Activated CD8-positive, alpha-beta memory T cell treated with anti-CD3 and anti-CD28 coated beads for 1 hour (primary cell): ENCODE results near the gene QSOX2.

ENCODE experiments used
- DNase-seq, 2 donors: peaks; one replicate each; pipeline ENCODE4 v3.0.0-alpha.2; 2020; ENCODE audit warnings: low read depth in 1 of 2; ENCODE audit errors: extremely low read depth in 1 of 2

The QSOX2 gene

DNA sequence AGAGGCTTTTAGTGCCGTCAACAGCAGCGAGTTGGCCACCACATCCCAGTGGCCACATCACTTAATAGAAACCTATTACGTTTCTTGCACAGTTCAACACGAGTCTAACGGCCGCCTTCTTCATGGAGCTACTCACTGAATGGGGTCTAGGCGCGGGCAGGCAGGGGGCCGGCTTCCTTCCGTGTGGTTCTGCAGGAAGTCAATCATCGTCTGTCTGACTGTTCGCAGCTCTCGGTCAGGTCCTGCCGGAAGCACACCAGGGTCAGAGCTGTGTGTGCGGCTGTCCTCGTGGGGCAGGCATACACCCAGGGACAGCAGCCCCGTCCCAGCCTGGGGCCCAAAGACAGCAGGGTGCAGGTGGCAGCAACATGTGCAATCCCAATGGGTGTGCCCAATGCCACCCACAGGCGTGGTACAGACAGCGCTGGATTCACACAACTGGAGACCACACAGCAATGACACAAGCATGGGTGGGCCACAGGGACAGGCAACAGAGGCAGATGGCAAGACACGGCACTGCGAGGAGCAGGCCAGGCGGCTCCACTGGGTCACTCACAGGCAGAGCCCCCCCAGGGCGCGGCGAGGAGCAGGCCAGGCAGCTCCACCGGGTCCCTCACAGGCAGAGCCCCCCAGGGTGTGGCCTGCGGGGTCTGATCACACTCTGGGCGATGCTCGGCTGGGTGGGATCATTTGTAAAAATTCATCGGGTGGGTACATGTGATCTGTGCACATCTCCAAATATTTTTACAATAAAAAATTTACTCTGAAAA lies 21.6 kb downstream of the QSOX2 start:
- DNase-seq, result no peak

DNA sequence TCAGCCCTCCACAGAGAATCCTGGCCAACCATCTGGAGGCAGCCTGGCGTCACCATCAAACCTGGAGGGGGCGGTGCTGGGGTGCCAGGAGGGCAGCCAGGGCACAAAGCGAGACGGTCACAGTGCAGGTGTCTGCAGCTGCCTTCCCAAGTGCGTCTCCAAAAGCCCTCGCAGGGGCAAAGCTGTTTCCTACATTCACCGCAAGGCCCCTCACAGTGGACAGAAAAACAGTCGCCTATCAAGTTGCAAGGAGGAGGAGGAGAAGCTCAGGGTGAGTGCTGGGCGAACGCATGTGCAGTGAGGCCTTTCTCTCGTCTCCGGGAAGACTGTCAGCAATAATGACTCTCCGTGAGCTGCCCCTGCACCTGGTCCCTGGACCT lies 22.7 kb downstream of the QSOX2 start:
- DNase-seq, result no peak

DNA sequence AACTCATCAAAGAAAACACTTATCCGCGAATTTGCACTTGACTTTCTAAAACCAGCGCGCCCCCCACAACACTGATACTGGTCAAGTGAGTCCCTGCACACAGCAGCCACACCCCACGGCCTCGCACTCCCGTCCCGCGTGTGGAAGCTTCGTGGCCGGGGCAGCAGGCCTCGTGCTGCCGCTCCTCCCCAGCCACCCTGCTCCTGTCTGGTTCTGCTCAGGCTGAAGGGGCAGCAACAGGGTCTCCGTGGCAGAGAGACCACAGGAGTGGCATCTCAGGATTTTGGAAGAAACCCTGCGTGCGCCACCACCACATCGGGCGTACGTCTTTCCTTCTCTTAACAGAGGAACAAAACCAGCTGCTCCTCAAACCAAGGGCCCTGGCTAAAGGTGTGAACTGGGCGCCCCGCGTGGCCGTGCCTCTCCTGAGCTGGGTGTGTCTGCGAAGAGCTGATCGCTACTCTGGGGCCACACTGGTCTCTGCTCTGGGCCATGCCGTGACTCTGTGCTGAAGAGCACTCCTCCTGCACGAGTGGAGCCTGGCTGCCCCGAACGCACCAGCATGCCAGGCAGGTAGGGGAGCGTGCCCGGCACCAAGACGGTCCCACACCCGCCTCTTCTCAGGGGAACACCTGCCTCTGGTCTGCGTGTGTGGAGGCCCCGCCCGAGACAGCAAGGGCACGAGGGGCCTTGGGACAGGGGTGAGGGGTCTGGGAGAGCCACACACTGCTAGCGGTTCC lies 23.3 kb downstream of the QSOX2 start:
- no peak for DNase-seq

DNA sequence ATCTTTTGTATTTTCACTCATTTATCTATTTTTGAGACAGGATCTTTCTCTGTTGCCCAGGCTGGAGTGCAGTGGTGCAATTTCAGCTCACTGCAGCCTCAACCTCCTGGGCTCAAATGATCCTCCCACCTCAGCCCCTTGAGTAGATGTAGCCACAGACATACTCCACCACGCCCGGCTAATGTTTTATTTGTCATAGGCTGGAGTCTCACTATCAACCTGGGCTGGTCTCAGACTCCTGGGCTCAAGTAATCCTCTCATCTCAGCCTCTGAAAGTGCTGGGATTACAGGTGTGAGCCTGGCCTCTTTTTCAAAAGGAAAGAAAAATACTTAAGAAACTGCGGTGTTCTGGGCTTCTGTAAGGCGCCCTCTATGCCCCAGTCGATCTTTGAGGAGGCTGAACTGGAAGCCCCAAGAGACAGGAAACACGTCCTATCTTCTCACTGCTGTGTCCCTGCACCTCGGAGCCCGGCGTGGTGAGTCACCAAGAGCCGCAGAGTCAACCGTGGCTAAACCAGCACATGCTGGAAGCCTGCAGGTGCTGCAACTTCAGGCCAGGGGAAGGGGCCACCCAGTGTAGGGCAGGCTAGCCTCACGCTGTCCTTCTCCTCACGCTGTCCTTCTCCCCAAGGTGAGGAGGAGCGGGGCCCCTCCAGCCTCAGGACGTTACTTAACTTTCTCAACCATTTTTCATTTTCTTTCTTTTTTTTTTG lies 25.4 kb downstream of the QSOX2 start:
- DNase-seq, result no peak

DNA sequence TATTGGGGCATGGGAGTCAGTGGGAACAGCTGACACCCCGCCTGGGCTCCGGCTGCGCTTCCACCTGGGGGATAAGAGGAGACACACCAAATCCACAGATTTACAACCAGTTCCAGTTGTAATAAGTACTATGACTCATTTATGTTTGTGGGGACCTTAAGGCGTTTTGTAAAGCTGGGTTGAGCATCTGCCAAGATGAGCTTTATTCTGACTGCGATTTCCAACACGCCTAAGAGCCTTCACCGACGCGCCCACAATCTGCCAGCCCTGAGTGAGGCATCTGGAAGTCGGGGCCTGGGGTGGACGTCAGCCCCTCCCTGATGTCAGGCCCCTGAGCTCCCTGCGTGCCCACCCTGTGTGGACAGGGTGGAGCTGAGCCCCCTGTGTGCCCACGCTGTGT lies 26.3 kb downstream of the QSOX2 start:
- DNase-seq, result no peak

DNA sequence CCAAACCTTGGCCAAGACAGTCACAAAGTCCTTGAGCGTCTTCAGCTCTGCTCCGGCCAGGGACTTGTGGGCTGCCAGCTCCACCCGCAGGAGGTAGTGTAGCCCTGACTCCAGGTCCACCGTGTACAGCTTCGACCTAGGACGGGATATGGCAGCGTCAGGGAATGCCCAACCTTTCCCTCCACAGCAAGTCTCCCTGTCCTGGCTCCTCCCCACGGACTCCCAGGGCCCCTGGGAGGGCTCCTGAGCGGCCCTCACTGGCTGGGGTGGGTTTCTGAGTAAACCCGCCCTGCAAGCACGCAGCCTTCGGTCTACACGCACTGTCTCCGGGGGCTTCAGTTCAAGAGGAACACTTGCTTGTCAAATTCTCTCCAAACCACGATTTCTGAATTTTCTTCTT lies 26.9 kb downstream of the QSOX2 start:
- DNase-seq, result no peak

DNA sequence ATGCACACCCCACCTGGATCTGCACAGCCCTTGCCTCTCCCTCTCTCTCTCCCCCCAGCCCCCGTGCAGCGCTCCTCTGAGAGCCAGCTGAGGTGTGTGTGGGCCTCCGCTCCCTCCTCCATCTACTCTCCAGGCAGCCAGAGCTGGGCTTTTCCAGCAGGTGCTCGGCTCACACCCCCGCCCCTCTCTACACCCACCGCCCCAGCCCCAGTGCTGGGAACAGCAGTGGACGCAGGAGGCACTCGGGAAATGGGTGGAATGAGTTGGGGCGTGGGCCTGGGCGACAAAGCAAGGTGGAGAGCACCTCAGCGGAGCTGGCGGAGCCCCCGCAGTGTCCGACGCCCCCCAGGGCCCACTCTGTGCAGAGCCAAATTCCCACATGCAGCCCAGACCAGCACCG lies 27.3 kb downstream of the QSOX2 start:
- DNase-seq, result no peak

DNA sequence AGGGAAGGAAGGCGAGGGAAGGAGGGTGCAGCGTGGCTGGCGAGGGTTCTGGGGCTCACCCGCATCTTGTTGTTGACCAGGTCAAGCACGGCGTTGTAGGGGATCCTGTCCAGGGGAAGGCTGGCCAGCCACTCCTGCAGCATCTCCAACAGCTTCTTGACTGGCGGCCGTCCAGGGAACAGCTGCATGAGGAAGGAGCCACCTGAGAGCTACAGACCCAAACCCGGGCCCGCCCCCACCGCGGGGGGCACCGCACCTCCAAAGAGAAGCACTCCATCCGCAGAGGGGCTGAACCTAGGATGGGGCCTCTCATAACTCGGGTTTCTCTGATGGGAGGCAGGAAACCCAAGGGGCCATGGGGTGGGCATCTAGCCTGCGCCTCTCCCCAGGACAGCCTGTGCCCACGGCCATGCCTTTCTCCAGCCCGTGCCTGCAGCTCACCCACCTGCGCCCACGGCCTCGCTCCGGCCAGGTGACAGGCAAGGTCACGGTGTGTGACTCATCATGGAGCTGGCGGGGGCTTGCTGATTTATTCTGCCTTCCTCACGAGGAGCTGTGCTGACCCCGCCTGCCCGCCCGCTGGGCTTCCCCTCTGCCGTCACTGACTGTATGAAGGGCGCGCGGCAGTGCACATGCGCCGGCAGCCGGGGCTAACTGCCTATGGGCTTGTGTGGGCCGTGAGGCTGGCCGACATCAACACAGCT lies 28.9 kb downstream of the QSOX2 start:
- no peak for DNase-seq

DNA sequence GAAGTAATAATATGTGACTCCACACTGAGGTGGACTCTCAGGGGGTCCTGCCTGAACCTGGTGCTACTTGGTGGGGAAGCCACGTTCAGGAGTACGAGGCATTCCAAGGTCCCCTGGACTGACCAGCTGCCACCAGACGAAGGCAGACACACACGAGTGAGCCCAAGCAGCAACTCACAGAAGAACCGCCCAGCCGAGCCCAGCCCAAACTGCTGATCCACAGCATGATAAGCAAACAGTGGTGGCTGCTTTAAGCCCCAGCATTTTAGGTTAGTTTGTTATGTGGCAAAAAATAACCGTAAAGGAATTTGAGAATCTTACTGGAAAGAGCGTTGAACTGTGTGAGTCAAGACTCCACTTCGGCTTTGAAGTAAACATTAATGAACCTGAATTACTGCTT lies 31.9 kb downstream of the QSOX2 start:
- DNase-seq, result no peak

DNA sequence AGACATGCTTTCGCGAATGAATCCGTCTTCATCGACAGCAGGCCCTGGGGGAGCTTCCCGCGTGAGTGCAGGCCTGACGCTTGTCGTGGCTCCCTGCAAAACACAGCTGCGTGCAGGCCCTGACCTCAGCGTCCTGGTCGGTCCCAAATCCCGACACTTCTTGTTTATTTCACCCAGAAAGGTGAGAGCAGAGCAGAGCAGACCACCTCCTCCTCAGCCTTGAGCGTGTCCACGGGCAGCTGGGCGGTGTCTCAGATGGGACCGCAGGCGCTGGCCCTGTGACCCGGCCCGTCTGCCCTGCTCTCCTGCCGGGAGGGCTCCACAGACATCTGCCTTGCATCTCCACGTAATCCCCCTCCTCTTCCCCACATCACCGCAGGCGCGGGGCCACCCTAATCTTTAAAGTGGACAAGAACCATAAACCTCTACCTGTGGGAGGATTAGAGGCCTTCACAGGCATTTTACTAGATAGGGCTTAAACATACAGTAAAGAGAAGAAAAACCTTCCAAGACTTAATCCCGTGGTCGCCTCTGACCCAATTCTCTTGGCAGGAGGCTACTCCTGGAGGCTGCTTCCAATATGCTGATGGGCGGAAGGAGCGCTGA lies 33.2 kb downstream of the QSOX2 start:
- no peak for DNase-seq

DNA sequence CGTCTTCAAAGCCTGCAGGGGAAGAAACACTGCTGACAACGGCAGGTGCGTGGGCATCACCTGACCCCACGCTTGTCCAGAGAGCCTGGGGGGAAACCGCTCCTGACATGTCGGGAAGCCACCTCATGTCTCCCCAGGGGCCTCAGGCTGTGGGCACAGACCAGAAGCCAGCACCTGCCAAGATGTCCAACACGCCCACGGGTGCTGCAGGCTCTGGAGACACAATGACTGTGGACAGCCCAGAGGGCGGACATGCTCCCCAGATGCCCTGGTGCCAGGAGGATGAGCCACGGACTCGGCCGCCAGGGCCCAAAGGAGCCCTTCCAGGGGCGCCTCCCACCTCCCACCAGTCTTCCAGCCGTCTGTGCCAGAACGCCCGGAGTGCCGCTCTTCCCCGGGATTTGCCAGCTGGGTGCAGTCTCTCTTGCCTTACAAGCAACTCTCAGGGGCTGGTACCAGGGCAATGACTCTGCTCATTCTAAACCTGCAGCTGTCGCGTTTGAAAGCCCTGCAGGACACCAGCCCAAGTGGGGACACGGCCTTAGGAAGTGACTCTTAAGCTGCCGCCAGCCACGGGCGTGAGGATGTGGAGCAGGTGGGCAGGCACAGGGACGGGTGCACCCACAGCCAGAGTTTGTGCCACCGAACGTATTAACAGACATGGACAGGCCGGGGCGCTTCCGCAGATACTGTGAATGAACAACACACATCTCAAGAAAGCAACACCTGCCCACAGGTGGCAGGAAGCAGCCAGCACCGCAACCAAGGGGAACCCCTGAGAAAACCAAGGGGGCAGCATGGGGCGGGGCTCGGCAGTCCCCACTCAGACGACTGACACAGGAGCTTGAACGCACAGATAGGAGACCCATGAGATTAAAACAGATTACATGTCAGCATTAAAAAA lies 33.9 kb downstream of the QSOX2 start:
- DNase-seq, result no peak

DNA sequence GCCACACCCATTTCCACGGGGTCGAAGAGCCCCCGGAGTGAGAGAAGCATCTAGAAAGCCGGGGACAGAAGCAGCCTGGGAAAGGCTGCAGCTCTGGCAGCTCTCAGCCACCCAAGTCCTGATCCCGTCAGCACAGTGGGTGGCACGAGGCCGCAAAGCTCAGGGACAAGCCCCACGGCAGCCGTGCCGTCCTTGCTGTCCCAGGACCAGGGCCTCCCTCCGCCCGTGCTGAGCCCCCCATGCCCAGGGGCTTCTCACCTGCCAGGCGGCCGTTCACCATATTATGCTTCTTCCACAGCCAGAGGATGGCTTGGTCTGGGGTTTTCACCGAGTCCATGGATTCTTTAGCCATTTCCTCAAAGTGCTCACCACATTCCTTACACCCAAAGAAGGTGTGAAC lies 34.6 kb downstream of the QSOX2 start:
- DNase-seq, result no peak

DNA sequence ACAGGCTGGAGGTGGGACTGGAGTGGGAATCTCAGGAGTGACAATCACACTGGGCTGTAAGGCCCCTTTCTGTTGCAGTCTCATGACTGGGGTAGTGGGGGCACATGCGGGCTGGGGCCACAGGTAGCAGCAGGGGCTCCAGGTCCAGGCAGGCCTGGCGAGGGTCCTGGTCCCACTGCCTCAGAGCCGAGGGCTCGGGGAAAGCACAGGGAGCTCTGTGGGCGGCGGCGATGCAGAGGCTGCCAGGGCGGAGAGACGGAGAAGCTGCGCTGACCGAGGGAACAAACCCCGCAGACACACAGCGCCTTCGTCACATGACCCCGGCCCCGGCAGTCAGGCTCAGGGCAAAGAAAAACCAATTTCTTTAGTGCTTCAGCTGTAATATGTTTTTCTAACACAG lies 35.3 kb downstream of the QSOX2 start:
- DNase-seq, result no peak

DNA sequence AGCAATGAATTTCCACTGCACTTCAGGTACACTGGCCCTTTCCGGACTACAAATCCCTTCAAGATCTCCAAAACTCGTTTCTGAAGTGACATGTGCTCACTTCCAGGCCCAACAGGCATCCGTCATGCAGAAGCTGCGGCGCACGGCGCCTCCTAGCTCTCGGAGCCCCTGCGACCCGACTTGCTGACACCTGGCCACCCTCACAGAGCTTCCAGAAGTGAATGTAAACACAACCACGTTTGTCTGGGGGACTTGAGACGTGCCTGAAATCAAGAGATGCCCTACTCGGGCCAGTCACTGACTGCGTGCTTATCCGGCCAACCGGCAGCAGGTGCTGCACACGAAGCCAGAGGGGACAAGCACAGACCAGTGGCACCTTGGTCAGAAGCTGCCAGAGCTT lies 35.8 kb downstream of the QSOX2 start:
- DNase-seq, result no peak

DNA sequence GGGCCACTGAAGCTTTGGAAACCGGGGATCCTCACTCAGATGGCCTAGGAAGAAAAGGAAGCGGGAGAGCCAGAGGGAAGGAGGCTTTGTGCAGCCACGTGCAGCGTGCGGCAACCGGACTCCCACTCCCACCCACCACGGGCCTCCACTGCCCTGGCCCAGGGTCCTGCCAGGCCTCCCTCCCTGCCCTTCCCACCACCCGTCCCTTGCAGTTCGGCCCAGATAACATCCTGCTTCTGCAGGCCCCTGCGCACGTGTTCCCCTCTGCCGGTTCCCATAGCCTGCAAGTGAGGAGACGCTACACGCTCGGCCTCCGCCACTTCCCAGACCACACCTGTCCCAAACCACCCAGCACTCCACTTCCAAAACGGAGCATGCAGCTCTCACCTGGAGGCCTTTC lies 36.4 kb downstream of the QSOX2 start:
- DNase-seq, result no peak

DNA sequence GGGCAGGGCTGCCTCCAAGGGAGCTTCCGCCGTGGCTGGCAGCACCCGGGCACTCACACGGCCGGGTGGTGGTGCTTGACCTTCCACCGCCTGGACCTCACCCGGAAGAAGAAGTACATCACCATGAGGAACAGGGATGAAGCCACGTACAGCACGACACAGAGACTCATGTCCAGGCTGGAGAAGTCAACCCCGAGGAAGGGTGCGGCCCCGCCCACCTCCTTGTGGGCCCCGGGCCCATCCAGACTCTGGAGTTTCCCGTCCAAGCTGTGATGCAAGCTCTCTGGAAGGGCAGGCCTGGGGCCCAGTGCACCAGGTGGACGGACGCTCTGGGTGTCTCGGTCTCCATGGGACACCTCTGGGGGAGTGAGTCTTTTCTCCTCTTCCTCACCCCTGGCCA lies 36.9 kb downstream of the QSOX2 start:
- no peak for DNase-seq

DNA sequence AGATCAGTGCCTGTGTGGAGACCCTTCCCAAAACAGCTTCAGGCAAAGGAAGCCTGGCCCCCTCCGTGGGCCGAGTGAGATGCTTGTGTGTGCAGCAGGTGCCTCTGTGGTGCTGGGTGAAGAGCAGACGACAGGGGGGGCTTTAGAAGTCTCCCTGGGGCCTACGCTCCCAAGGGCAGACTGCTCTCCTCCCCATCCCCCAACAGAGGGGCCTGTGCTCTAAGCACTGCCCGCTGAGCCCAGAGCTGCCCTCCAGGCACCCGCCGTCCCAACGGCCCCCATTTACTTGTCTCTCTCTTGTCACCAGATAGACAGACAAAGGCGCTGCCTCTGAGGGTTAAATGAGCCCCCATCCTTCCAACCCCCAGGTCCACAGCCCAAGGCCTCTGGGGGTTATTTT lies 38.0 kb downstream of the QSOX2 start:
- no peak for DNase-seq

DNA sequence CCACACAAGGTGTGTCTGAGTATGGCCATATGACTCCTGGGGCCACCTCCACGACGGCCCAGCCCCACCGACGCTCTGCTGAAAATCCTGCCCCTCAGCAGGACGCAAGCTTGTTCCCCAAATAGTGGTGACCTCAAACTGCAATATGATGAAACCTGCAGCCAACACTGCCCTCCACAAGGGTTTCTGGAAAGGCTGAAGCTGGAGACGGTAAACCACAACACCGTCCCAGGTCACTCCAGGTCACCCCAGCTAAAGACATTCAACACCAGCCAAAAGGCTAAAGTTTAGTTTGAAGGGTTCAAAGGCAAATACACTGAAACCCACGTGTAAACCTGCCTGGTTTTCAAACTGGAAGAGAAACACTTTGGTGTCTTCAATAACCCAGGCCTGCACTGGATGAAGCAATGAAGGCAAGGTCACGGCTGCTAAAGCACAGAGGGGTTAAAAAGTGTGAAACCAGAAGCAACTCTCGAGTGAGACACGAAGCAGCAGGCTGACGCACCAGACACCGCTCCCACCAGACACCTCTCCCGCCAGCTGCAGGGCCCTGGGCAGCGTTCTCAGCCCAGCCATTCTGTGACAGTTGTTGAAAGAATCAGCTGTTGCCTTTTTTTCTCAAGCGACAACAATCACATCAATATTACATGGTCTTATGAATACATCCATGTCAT lies 38.9 kb downstream of the QSOX2 start:
- no peak for DNase-seq

DNA sequence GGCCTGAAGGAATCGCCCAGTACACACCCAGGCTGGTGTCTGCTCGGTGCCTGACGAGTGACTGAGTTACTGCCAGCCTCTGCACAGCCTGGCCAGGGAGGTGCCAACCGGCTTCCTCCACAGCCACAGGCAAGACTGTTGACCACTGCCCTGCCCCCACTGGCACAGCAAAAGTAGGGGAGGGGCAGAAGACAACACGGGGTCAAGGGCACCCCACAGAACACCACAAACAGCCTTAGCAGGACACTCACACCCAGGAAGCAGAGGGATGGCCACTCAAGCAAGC lies 40.0 kb downstream of the QSOX2 start:
- DNase-seq, result no peak
